Measurements from ENCODE around the gene MYBPC2.

Gene MYBPC2

DNA sequence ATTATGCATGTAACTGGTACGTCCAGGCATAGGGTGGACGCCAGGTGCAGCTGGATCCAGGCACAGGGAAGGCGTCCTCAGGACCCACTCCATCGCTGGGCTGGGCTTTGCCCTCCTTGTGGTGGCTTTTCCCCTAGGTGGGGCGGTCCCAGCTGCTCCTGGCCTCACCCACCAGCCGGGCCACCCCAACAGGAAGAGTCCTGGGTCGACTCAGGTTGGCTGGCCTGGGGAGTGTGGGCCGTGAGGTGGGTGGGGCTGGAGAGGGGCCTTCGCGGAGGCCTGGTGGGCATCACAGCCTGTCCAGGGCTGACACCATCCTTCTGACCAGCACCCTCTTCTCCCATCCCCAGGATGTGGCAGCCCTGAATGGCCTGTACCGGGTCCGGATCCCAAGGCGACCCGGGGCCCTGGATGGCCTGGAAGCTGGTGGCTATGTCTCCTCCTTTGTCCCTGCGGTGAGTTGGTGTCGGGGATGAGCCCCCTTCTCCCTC is 47.1 kb downstream of the MYBPC2 start:
- Histone ChIP-seq H3K4me1 (ENCODE audit: insufficient read depth, low read length) (peaks cover 14% of the 10 kb centered on the region), H3K4me3 (ENCODE audit: low read depth in 1 of 2, low read length in 2 of 2) (no peak overlapping the region), H4K20me1 (ENCODE audit: insufficient read depth, low read length) (no peaks in the 10 kb centered on the region), H3K9ac (ENCODE audit: low read depth, low read length) (no peak overlapping the region), H3K36me3 (ENCODE audit: insufficient read depth, low read length) (peaks cover 4% of the 10 kb centered on the region; the same call in 1 of the 2 replicates), H3K79me2 (ENCODE audit: insufficient read depth, low read length) (peaks cover 10% of the 10 kb centered on the region; the same call in 1 of the 2 replicates), H3K27me3 (ENCODE audit: insufficient read depth, low read length, poor library complexity) (no peaks in the 10 kb centered on the region), H3K9me3 (ENCODE audit: insufficient read depth, low read length, severe bottlenecking) (no peaks in the 10 kb centered on the region), H3K27ac (ENCODE audit: low read length) (no peak overlapping the region), H2AFZ (ENCODE audit: low read depth, low read length) (no peak overlapping the region), H3K4me2 (ENCODE audit: insufficient read depth, low read length) (no peak overlapping the region)
- no peak for DNase-seq
- TF ChIP-seq, protein P1, sequence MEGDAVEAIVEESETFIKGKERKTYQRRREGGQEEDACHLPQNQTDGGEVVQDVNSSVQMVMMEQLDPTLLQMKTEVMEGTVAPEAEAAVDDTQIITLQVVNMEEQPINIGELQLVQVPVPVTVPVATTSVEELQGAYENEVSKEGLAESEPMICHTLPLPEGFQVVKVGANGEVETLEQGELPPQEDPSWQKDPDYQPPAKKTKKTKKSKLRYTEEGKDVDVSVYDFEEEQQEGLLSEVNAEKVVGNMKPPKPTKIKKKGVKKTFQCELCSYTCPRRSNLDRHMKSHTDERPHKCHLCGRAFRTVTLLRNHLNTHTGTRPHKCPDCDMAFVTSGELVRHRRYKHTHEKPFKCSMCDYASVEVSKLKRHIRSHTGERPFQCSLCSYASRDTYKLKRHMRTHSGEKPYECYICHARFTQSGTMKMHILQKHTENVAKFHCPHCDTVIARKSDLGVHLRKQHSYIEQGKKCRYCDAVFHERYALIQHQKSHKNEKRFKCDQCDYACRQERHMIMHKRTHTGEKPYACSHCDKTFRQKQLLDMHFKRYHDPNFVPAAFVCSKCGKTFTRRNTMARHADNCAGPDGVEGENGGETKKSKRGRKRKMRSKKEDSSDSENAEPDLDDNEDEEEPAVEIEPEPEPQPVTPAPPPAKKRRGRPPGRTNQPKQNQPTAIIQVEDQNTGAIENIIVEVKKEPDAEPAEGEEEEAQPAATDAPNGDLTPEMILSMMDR (IDR thresholded peaks at IDR 0.05; ENCODE audit: borderline replicate concordance, extremely low read depth, low read length, poor library complexity, severe bottlenecking) = no peak
- TF ChIP-seq EZH2 (IDR thresholded peaks at IDR 0.05; ENCODE audit: borderline replicate concordance, low read depth, low read length, severe bottlenecking) = no peak
- ATAC-seq (ENCODE audit: insufficient read depth, low read depth) = no peak

DNA sequence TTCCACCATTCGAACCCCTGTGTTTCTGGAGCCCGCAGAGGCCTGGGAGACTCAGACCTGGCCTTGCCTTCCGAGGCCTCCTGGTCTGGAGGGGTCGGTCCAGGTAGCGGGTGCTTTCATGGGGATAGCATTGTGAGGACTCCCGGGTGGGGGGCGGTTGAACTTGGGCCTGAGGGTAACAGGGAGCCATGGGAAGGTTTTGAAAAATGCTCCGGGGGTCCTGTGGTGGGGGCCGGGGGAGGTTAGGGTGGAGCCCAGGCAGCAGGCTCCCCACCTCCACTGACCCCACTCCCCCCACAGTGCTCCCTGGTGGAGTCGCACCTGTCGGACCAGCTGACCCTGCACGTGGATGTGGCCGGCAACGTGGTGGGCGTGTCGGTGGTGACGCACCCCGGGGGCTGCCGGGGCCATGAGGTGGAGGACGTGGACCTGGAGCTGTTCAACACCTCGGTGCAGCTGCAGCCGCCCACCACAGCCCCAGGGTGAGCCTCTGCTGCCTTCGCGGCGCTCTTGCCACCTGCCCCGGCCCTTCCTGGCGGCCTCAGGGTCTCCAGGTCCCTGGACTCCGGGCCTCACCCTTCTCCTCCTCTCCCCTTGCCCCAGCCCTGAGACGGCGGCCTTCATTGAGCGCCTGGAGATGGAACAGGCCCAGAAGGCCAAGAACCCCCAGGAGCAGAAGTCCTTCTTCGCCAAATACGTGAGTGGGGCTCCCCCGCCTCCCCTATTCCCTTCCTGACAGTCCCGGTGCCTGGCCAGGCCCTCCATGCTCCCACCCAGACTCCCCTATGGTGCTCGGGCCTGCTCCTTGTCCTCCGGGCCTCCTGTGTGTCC is 47.8 kb downstream of the MYBPC2 start:
- Histone ChIP-seq H3K4me3 (ENCODE audit: low read depth in 1 of 2, low read length in 2 of 2) (no peak overlapping the region), H3K27me3 (ENCODE audit: insufficient read depth, low read length, poor library complexity) (no peaks in the 10 kb centered on the region), H4K20me1 (ENCODE audit: insufficient read depth, low read length) (no peaks in the 10 kb centered on the region), H3K4me2 (ENCODE audit: insufficient read depth, low read length) (no peak overlapping the region), H3K4me1 (ENCODE audit: insufficient read depth, low read length) (peaks cover 14% of the 10 kb centered on the region), H2AFZ (ENCODE audit: low read depth, low read length) (no peak overlapping the region), H3K79me2 (ENCODE audit: insufficient read depth, low read length) (peaks cover 10% of the 10 kb centered on the region; the same call in 1 of the 2 replicates), H3K9me3 (ENCODE audit: insufficient read depth, low read length, severe bottlenecking) (no peaks in the 10 kb centered on the region), H3K9ac (ENCODE audit: low read depth, low read length) (no peak overlapping the region), H3K36me3 (ENCODE audit: insufficient read depth, low read length) (peaks cover 4% of the 10 kb centered on the region; the same call in 1 of the 2 replicates), H3K27ac (ENCODE audit: low read length) (no peak overlapping the region)
- no peak for DNase-seq
- no peak for ATAC-seq (ENCODE audit: insufficient read depth, low read depth)
- no peak for TF ChIP-seq EZH2 (IDR thresholded peaks at IDR 0.05; ENCODE audit: borderline replicate concordance, low read depth, low read length, severe bottlenecking)
- TF ChIP-seq, protein P1 (IDR thresholded peaks at IDR 0.05; ENCODE audit: borderline replicate concordance, extremely low read depth, low read length, poor library complexity, severe bottlenecking) = no peak

DNA sequence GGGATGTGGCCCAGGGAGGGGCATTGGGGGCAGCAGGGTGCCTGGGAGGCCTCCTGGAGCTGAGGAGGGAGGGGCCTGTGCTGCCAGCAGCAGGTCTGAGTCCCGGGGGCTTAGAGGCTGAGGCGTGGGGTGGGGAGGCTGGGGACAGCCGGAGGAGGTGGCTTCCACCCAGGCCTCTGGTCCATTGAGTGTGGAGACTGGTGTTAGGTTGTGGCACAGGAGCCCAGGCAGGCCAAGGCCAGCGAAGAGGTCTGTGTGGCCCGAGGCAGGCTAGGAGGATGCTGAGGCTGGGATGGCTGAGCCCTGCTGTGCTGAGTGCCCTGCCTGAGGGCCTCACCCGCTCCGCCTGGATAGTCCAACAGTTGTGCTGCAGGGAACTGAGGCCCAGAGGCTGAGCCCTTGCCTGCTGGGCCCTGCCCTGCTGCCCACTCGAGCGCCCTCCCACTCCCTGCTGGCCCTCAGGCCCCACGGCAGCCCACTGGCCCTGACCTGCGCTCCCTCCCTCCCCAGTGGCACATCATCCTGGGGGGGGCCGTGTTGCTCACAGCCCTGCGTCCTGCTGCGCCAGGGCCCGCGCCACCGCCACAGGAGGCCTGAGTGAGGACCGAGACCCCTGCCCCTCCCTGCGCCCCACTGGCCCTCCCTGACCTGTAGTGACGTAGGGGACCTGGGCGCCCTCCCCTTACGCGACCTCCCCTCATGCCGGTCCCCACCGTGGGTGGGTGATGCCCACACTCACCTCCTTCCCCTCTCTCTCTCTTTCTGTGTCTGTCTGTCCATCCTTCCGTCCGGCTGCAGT is 48.9 kb downstream of the MYBPC2 start:
- TF ChIP-seq, protein P1 (IDR thresholded peaks at IDR 0.05; ENCODE audit: borderline replicate concordance, extremely low read depth, low read length, poor library complexity, severe bottlenecking) = no peak
- TF ChIP-seq EZH2 (IDR thresholded peaks at IDR 0.05; ENCODE audit: borderline replicate concordance, low read depth, low read length, severe bottlenecking) = no peak
- Histone ChIP-seq H3K36me3 (ENCODE audit: insufficient read depth, low read length) (peaks cover 4% of the 10 kb centered on the region; the same call in 1 of the 2 replicates), H2AFZ (ENCODE audit: low read depth, low read length) (no peak overlapping the region)

More for the DNA sequence above, 48.9 kb downstream of the MYBPC2 start:
- H4K20me1 ChIP-seq (ENCODE audit: insufficient read depth, low read length) = no peaks in the 10 kb centered on the region
- no peaks in the 10 kb centered on the region for H3K9me3 ChIP-seq (ENCODE audit: insufficient read depth, low read length, severe bottlenecking)
- peaks cover 8% of the 10 kb centered on the region for H3K4me1 ChIP-seq (ENCODE audit: insufficient read depth, low read length)
- H3K27me3 ChIP-seq (ENCODE audit: insufficient read depth, low read length, poor library complexity) = no peaks in the 10 kb centered on the region
- DNase-seq (no peak), ATAC-seq (ENCODE audit: insufficient read depth, low read depth) (no peak)
- peaks cover 10% of the 10 kb centered on the region; the same call in 1 of the 2 replicates for H3K79me2 ChIP-seq (ENCODE audit: insufficient read depth, low read length)
- no peak overlapping the region for H3K4me3 ChIP-seq (ENCODE audit: low read depth in 1 of 2, low read length in 2 of 2)
- no peak overlapping the region for H3K9ac ChIP-seq (ENCODE audit: low read depth, low read length)
- H3K27ac ChIP-seq (ENCODE audit: low read length) = no peak overlapping the region
- no peak overlapping the region for H3K4me2 ChIP-seq (ENCODE audit: insufficient read depth, low read length)
